ENCODE results near the gene PACSIN3. TPM values are rescaled to one million over a fixed set of nuclear protein-coding genes. Genes with fewer than 3 reads are reported as not detected.

The PACSIN3 gene
- total and polyA plus RNA-seq, 2 of the 8 experiments (the other 6 are each of a cell fraction or from before 2014, with no cell fraction given): 23.8 to 47.2 TPM

DNA sequence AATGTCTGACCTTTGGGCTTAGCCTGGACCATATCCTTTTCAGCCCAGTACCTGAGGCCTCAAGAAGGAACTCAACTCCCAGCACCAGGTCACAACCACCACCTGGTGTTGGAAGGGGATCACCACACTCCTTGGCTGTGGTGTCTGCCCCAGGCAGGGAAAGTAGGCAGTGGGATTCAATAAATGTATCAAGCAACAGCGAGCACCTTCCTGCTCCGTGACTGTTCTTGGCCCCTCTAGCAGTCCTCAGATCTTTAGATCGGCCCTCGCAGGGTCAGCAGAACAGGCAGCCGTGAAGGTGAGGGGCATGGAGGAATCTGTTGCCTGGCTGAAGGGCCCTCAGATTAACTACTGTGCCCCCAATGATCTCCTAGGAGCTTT is 25.5 kb downstream of the PACSIN3 start:
- Histone ChIP-seq H2BK12ac (ENCODE audit: low read depth, low read length) (no peak overlapping the region), H3K4ac (replicated peaks; ENCODE audit: insufficient read length, low read depth, low read length) (no peak overlapping the region), H4K91ac (replicated peaks; ENCODE audit: insufficient read length, low read length) (no peak overlapping the region), H2BK15ac (ENCODE audit: low read length) (no peak overlapping the region), H3K23me2 (ENCODE audit: low read depth, low read length) (no peaks in the 10 kb centered on the region), H3K79me1 (ENCODE audit: low read depth, low read length) (no peaks in the 10 kb centered on the region), H3K9me3 (ENCODE audit: insufficient read depth in 2 of 2, low read depth in 1 of 2, low read length in 1 of 2) (no peaks in the 10 kb centered on the region), H2BK5ac (ENCODE audit: low read depth, low read length) (no peak overlapping the region), H2BK120ac (replicated peaks; ENCODE audit: low read depth, low read length) (no peak overlapping the region), H3K14ac (ENCODE audit: insufficient read length) (no peak overlapping the region), H4K5ac (ENCODE audit: insufficient read length, low read depth, low read length) (no peak overlapping the region), H3K23ac (ENCODE audit: insufficient read length) (no peak overlapping the region), H3K18ac (ENCODE audit: extremely low read depth, low read length) (no peak overlapping the region), H2AK5ac (ENCODE audit: low read depth, low read length) (0 out of 2 replicates have a peak overlapping the region, but pooled peaks have one; percentile 65), H3K27ac (ENCODE audit: low read depth, low read length) (0 out of 2 replicates have a peak overlapping the region, but pooled peaks have one; percentile 2), H3K9ac (replicated peaks in 1 of 4; ENCODE audit: extremely low read depth in 1 of 4, low read depth in 3 of 4, low read length in 3 of 4) (no peak overlapping the region), H3K79me2 (ENCODE audit: control insufficient read depth in 1 of 2, insufficient read depth in 2 of 2, low read length in 2 of 2) (no peaks in the 10 kb centered on the region), H3K36me3 (ENCODE audit: control insufficient read depth in 2 of 4, insufficient read depth in 4 of 4, low read length in 3 of 4) (peaks cover 4 to 12% (median 11%) of the 10 kb centered on the region in 4 experiments; a peak in 5 of 8 replicates), H4K8ac (ENCODE audit: extremely low read depth, insufficient read depth, low read length) (no peak overlapping the region), H3K56ac (replicated peaks; ENCODE audit: insufficient read length, low read depth, low read length) (no peak overlapping the region), H2AFZ (ENCODE audit: low read length) (no peak overlapping the region), H3K27me3 (replicated peaks in 1 of 4; ENCODE audit: control insufficient read depth in 3 of 4, extremely low read depth in 1 of 4, insufficient read depth in 3 of 4, low read length in 3 of 4) (no peaks in the 10 kb centered on the region), H4K20me1 (replicated peaks in 1 of 2; ENCODE audit: control insufficient read depth in 1 of 2, insufficient read depth in 2 of 2, low read length in 2 of 2) (peaks cover 0 to 2% of the 10 kb centered on the region in 2 experiments), H3K4me2 (ENCODE audit: insufficient read depth in 1 of 2, low read depth in 2 of 2, low read length in 2 of 2) (no peak overlapping the region), H2BK20ac (ENCODE audit: low read length) (no peak overlapping the region), H3K4me3 (ENCODE audit: extremely low read depth in 1 of 4, insufficient read depth in 2 of 4, low read depth in 3 of 4, low read length in 4 of 4) (no peak overlapping the region), H3K4me1 (replicated peaks in 1 of 4; ENCODE audit: control insufficient read depth in 3 of 4, insufficient read depth in 4 of 4, low read length in 3 of 4) (no peaks in the 10 kb centered on the region)
- FAIRE-seq (no peak), DNase-seq (ENCODE audit: low read depth in 1 of 2, low spot score in 2 of 2) (no peak)
- 83% methylated on average over 5 of the region's 5 CpGs; no CpG with 5 or more reads in 1 of the 2 experiments for WGBS, 2 experiments (ENCODE audit: extremely low coverage in 1 of 2, insufficient coverage in 1 of 2, insufficient read length in 1 of 2, insufficient replicate concordance in 2 of 2, low coverage in 1 of 2, low lambda C conversion rate in 2 of 2, missing lambda C conversion rate in 1 of 2)
- ChIA-PET POLR2A (ENCODE audit: partially characterized antibody) (interaction anchor here (0.9 to 2.9 kb wide), 5 partner anchors 8 to 244 kb away, joined by 3 to 17 read pairs (median 4); partner anchors contain the start of gene ARFGAP2), CTCF (ENCODE audit: partially characterized antibody) (interaction anchor here (0.6 to 4.2 kb wide), 18 partner anchors 11 to 437 kb away, joined by 3 to 32 read pairs (median 4); no protein-coding TSS in a partner anchor)
- TF ChIP-seq FOSL1 (IDR thresholded peaks at IDR 0.05; ENCODE audit: insufficient read depth, low read depth, low read length) (no peak), SAP30 (IDR thresholded peaks at IDR 0.05; ENCODE audit: insufficient read depth, insufficient replicate concordance, low read length) (no peak), POLR2A (IDR thresholded peaks at IDR 0.05; ENCODE audit: control extremely low read depth in 1 of 2, low read depth in 2 of 2, low read length in 2 of 2) (peak in 1 of 2 experiments; percentile 30; a peak in 1 of 3 replicates), EZH2 (IDR thresholded peaks at IDR 0.05; ENCODE audit: low read depth, low read length, severe bottlenecking) (no peak), RXRA (IDR thresholded peaks at IDR 0.05; ENCODE audit: insufficient read depth, low read depth, low read length) (no peak), CHD2 (IDR thresholded peaks at IDR 0.05; ENCODE audit: low read length) (no peak), POU5F1 (IDR thresholded peaks at IDR 0.05; ENCODE audit: low read depth, low read length) (no peak), CHD1 (IDR thresholded peaks at IDR 0.05; ENCODE audit: low read depth, low read length) (no peak)
- TF ChIP-seq, protein P1, sequence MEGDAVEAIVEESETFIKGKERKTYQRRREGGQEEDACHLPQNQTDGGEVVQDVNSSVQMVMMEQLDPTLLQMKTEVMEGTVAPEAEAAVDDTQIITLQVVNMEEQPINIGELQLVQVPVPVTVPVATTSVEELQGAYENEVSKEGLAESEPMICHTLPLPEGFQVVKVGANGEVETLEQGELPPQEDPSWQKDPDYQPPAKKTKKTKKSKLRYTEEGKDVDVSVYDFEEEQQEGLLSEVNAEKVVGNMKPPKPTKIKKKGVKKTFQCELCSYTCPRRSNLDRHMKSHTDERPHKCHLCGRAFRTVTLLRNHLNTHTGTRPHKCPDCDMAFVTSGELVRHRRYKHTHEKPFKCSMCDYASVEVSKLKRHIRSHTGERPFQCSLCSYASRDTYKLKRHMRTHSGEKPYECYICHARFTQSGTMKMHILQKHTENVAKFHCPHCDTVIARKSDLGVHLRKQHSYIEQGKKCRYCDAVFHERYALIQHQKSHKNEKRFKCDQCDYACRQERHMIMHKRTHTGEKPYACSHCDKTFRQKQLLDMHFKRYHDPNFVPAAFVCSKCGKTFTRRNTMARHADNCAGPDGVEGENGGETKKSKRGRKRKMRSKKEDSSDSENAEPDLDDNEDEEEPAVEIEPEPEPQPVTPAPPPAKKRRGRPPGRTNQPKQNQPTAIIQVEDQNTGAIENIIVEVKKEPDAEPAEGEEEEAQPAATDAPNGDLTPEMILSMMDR (IDR thresholded peaks at IDR 0.05; ENCODE audit: control extremely low read depth in 1 of 3, insufficient read depth in 1 of 3, low read depth in 1 of 3, low read length in 3 of 3): peak in 1 of 3 experiments; percentile 22; a peak in 1 of 4 replicates
- TF ChIP-seq, protein P2, sequence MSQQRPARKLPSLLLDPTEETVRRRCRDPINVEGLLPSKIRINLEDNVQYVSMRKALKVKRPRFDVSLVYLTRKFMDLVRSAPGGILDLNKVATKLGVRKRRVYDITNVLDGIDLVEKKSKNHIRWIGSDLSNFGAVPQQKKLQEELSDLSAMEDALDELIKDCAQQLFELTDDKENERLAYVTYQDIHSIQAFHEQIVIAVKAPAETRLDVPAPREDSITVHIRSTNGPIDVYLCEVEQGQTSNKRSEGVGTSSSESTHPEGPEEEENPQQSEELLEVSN (IDR thresholded peaks at IDR 0.05): no peak
